IPS-18c (cell line): ENCODE results near the gene MAK.
"Not testable (repeated sequence)": the region's sequence is repeated elsewhere in the genome, so short reads cannot be mapped to it uniquely, and the experiment has no call there.

Source experiments
- H3K4me3 ChIP-seq: 2 replicates; pipeline ENCODE4 v1.7.0; 2013; ENCODE audit warnings: low read depth, mild to moderate bottlenecking, low read length, moderate library complexity; ENCODE audit not compliant: insufficient read depth
- H3K9me3 ChIP-seq: one replicate; pipeline ENCODE4 v1.6.1; 2013; ENCODE audit warnings: mild to moderate bottlenecking, low read length, moderate library complexity; ENCODE audit not compliant: control insufficient read depth, insufficient read depth

The MAK gene

GRCh38 chr6:10809098-10809497, 29.2 kb downstream of the MAK start:
- Histone ChIP-seq H3K9me3 (no peaks in the 10 kb centered on the region), H3K4me3 (no peak overlapping the region)

GRCh38 chr6:10808376-10808775, 30.0 kb downstream of the MAK start:
- Histone ChIP-seq H3K4me3 (no peak overlapping the region), H3K9me3 (no peaks in the 10 kb centered on the region)

- no peaks in the 10 kb centered on the region for H3K9me3 ChIP-seq
- no peak overlapping the region for H3K4me3 ChIP-seq
Measured at GRCh38 chr6:10801224-10801848, 37.0 kb downstream of the MAK start.

GRCh38 chr6:10800810-10801209, 37.5 kb downstream of the MAK start:
- H3K4me3 ChIP-seq: no peak overlapping the region
- H3K9me3 ChIP-seq: no peaks in the 10 kb centered on the region

- H3K4me3 ChIP-seq: no peak overlapping the region
Measured at GRCh38 chr6:10794239-10794638, 44.1 kb downstream of the MAK start.

GRCh38 chr6:10793695-10794094, 44.6 kb downstream of the MAK start:
- no peak overlapping the region for H3K4me3 ChIP-seq
- no peaks in the 10 kb centered on the region for H3K9me3 ChIP-seq

More at GRCh38 chr6:10794239-10794638, 44.1 kb downstream of the MAK start:
- H3K9me3 ChIP-seq: no peaks in the 10 kb centered on the region

GRCh38 chr6:10793035-10793434, 45.3 kb downstream of the MAK start:
- H3K9me3 ChIP-seq: no peaks in the 10 kb centered on the region
- H3K4me3 ChIP-seq: no peak overlapping the region

- no peaks in the 10 kb centered on the region for H3K9me3 ChIP-seq
- no peak overlapping the region for H3K4me3 ChIP-seq
Measured at GRCh38 chr6:10792101-10792500, 46.2 kb downstream of the MAK start.

GRCh38 chr6:10791673-10792072, 46.7 kb downstream of the MAK start:
- Histone ChIP-seq H3K4me3 (no peak overlapping the region), H3K9me3 (no peaks in the 10 kb centered on the region)

- no peaks in the 10 kb centered on the region for H3K9me3 ChIP-seq
- H3K4me3 ChIP-seq: no peak overlapping the region
Measured at GRCh38 chr6:10779076-10779475, 59.3 kb downstream of the MAK start.

GRCh38 chr6:10778230-10778629, 60.1 kb downstream of the MAK start:
- H3K9me3 ChIP-seq: no peaks in the 10 kb centered on the region
- no peak overlapping the region for H3K4me3 ChIP-seq

GRCh38 chr6:10771371-10771894, 66.9 kb downstream of the MAK start:
- Histone ChIP-seq H3K4me3 (no peak overlapping the region), H3K9me3 (no peaks in the 10 kb centered on the region)

GRCh38 chr6:10769419-10769818, 68.9 kb downstream of the MAK start:
- H3K4me3 ChIP-seq: no peak overlapping the region
- H3K9me3 ChIP-seq: no peaks in the 10 kb centered on the region

- Histone ChIP-seq H3K9me3 (peaks cover 2% of the 10 kb centered on the region), H3K4me3 (no peak overlapping the region)
Measured at GRCh38 chr6:10763006-10763405, 75.3 kb downstream of the MAK start.

- peaks cover 2% of the 10 kb centered on the region for H3K9me3 ChIP-seq
- H3K4me3 ChIP-seq: no peak overlapping the region
Measured at GRCh38 chr6:10759884-10760329, 78.4 kb downstream of the MAK start.

GRCh38 chr6:10759312-10759839, 79.0 kb downstream of the MAK start:
- Histone ChIP-seq H3K4me3 (no peak overlapping the region), H3K9me3 (peaks cover 2% of the 10 kb centered on the region)

GRCh38 chr6:10756085-10756484, 82.3 kb downstream of the MAK start:
- Histone ChIP-seq H3K9me3 (peaks cover 2% of the 10 kb centered on the region), H3K4me3 (no peak overlapping the region)

- not testable (repeated sequence) for H3K9me3 ChIP-seq, H3K4me3 ChIP-seq
Measured at GRCh38 chr6:10751757-10752156, 86.6 kb downstream of the MAK start.

GRCh38 chr6:10750568-10750967, 87.8 kb downstream of the MAK start:
- not testable (repeated sequence) for H3K4me3 ChIP-seq, H3K9me3 ChIP-seq
